HEK293T (cell line): Measurements from ENCODE around the gene HTRA2.

ENCODE experiments used
- CTCF ChIA-PET: fragments of 350-600 bp; formaldehyde crosslinking; extraction: SDS; loops from one replicate; lab custom pipeline; 2021; ENCODE audit warnings: antibody characterized with exemption, inconsistent platforms; lab: Yijun Ruan, JAX
- POLR2A ChIA-PET: fragments of 350-600 bp; formaldehyde crosslinking; extraction: SDS; loops from one replicate; lab custom pipeline; 2020; ENCODE audit warnings: antibody characterized with exemption, inconsistent platforms; lab: Yijun Ruan, JAX
- DNase-seq: peaks from one replicate; pipeline ENCODE4 v3.0.0; 2012; ENCODE audit warnings: mixed read lengths; ENCODE audit errors: extremely low spot score
- ARNT ChIP-seq: fragments of 450-650 bp; IDR thresholded peaks from 2 replicates; pipeline ENCODE4 v1.6.1; 2017; ENCODE audit warnings: mild to moderate bottlenecking
- BHLHE40 ChIP-seq: fragments of 450-650 bp; IDR thresholded peaks from 2 replicates; pipeline ENCODE4 v1.6.1; 2016; ENCODE audit warnings: mild to moderate bottlenecking, moderate library complexity, borderline replicate concordance
- CTBP1 ChIP-seq: fragments of 450-650 bp; IDR thresholded peaks from 2 replicates; pipeline ENCODE4 v1.6.1; 2016; ENCODE audit warnings: borderline replicate concordance
- ELF4 ChIP-seq: fragments of 450-650 bp; IDR thresholded peaks from 2 replicates; pipeline ENCODE4 v1.6.1; 2017; ENCODE audit warnings: antibody characterized with exemption
- FOXA1 ChIP-seq: fragments of 450-650 bp; IDR thresholded peaks from 2 replicates; pipeline ENCODE4 v1.6.1; 2016; ENCODE audit warnings: mild to moderate bottlenecking
- FOXK2 ChIP-seq: fragments of 450-650 bp; IDR thresholded peaks from 2 replicates; pipeline ENCODE4 v1.6.1; 2016; ENCODE audit warnings: mild to moderate bottlenecking
- FOXM1 ChIP-seq: fragments of 450-650 bp; IDR thresholded peaks from 2 replicates; pipeline ENCODE4 v1.6.1; 2017; ENCODE audit warnings: mild to moderate bottlenecking, borderline replicate concordance
- HDGF ChIP-seq: fragments of 450-650 bp; IDR thresholded peaks from 2 replicates; pipeline ENCODE4 v1.6.1; 2017; ENCODE audit warnings: antibody characterized with exemption, borderline replicate concordance
- L3MBTL2 ChIP-seq: fragments of 450-650 bp; conservative IDR thresholded peaks from 2 replicates; pipeline ENCODE4 v1.6.1; 2016; ENCODE audit warnings: mild to moderate bottlenecking
- LEF1 ChIP-seq: fragments of 450-650 bp; IDR thresholded peaks from 2 replicates; pipeline ENCODE4 v1.6.1; 2017; ENCODE audit warnings: mild to moderate bottlenecking, borderline replicate concordance
- NFRKB ChIP-seq: fragments of 450-650 bp; IDR thresholded peaks from 2 replicates; pipeline ENCODE4 v1.6.1; 2016; ENCODE audit warnings: mild to moderate bottlenecking, moderate library complexity
- PKNOX1 ChIP-seq: fragments of 450-650 bp; IDR thresholded peaks from 2 replicates; pipeline ENCODE4 v1.6.1; 2016
- SP1 ChIP-seq: fragments of 450-650 bp; IDR thresholded peaks from 2 replicates; pipeline ENCODE4 v1.6.1; 2017
- SUZ12 ChIP-seq: fragments of 450-650 bp; IDR thresholded peaks from 2 replicates; pipeline ENCODE4 v1.6.1; 2016; ENCODE audit warnings: mild to moderate bottlenecking
- TARDBP ChIP-seq: fragments of 450-650 bp; IDR thresholded peaks from 2 replicates; pipeline ENCODE4 v1.6.1; 2016
- ZNF384 ChIP-seq: fragments of 450-650 bp; IDR thresholded peaks from 2 replicates; pipeline ENCODE4 v1.6.1; 2016

HTRA2 gene

DNA sequence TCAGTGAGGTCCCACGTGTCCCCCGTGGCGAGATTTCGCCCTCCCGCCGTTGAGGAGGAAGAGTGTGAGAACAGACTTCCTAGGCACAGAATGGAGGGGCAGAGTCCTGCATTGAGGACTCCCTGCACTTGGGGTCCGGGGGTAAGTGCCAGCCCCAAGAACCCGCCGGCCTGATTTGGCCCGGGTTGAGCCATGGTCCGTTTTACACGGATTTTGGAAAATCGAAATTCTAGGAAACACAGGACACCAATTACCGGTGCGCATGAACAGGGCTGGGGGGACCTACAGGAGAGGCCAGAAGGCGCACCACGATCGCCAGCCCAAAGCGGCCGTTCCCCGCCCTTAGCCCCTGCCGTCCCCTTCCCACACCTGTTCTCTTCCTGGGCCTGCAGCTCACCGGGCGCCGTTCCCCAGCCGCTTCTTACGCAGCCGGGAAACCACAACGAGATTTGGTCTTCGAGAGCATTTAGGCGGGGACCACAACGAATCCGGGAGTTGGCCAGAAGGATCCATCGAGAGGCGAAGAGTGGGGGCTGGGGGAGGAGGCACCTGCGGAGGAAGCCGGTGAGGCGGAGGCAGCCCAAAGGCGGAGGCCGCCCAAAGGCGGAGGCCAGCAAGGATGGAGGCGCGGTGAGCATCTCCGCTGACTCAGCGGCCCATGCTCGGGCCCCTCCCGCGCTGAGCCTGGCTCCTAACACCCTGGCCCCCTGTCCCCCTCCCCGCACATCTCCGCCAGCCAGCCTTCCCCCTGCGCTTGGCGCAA is 15.9 kb upstream of the HTRA2 start:
- POLR2A ChIA-PET = interaction anchor here (1.4 kb wide), 1 partner anchor 16 kb away, joined by 4 read pairs; the partner anchor contains the start of genes AUP1 and HTRA2
- DNase-seq = no peak
- CTCF ChIA-PET = no interaction called here
- TF ChIP-seq HDGF (no peak), PKNOX1 (no peak)

DNA sequence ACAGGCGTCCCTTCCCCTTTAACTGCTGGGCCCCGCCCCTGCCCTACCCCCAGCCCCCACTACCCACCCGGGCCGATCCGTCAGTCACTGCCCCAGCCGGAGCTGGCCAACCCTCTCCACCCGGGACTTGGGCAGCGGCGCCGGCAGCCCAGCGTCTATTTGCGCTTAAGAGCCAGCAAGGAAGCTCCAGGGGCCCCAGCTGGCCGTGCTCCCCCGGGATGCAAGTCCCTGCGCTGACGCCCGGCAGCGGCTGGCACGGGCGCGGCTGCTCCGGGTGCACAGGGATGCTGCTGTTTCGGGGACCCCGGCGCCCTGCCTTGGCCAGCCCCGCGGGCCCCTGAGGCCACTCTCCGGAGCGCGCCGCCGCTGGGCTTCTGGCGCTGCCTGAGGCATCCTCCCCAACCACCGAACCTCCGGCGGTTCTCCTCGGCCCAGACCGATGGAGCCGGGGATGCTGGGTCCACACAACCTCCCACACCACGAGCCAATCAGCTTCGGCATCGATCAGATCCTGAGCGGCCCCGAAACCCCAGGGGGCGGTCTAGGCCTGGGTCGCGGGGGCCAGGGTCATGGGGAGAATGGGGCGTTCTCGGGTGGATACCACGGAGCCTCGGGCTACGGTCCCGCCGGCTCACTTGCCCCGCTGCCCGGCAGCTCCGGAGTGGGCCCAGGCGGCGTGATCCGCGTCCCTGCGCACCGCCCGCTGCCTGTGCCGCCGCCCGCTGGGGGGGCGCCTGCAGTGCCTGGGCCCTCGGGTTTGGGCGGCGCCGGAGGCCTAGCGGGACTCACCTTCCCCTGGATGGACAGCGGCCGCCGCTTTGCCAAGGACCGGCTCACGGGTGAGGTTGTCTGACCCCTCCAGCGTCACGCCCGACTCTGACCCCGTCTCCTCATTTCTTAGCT is 15.1 kb upstream of the HTRA2 start, which contains the start of gene TLX2:
Gene TLX2, plus strand, starts transcription at position 83 of the 903 bp plus-strand sequence. Its CDS starts 357 bp downstream, at position 440.
- TF ChIP-seq SP1 (no peak), CTBP1 (no peak), ARNT (no peak), L3MBTL2 (no peak), LEF1 (no peak), FOXM1 (no peak), TARDBP (no peak), HDGF (no peak), SUZ12 (no peak)
- CTCF ChIA-PET = no interaction called here
- POLR2A ChIA-PET = no interaction called here
- no peak for DNase-seq

DNA sequence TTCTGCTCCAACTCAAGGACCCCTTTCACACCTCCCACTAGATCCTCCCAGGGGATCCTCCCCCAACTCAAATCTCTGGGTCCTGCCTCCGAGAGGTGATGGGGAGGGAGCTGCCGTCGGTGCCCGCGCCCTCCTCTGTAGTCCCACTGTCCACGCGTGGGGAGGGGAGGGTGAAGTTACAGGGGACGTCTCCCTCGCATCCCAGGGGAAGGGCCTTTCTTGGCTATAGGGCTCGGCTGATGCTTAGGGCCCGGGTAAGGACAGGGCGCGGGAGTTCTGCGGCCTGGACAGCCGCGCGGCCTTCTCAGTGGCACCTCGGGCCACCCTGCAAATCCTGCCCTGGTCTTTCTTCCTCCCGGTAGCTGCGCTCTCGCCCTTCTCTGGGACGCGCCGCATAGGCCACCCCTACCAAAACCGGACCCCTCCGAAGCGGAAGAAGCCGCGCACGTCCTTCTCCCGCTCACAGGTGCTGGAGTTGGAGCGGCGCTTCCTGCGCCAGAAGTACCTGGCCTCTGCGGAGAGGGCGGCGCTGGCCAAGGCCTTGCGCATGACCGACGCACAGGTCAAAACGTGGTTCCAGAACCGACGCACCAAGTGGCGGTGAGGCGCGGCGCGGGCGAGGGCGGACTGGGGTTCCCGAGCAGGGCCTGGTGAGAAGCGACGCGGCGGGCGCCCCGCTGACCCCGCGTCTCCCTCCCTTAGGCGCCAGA is 14.3 kb upstream of the HTRA2 start:
- TF ChIP-seq SUZ12 (no peak), TARDBP (no peak), FOXA1 (no peak), FOXK2 (no peak), LEF1 (no peak), ARNT (no peak), NFRKB (no peak), L3MBTL2 (no peak), PKNOX1 (no peak), ZNF384 (no peak), FOXM1 (no peak), ELF4 (no peak), SP1 (no peak), CTBP1 (no peak), BHLHE40 (no peak), HDGF (no peak)
- ChIA-PET POLR2A (no interaction called here), CTCF (no interaction called here)
- no peak for DNase-seq

GRCh38 chr2:74515981-74516633 is 13.6 kb upstream of the HTRA2 start:
- TF ChIP-seq HDGF = no peak
- TF ChIP-seq BHLHE40 = no peak
- no peak for TF ChIP-seq FOXA1
- TF ChIP-seq FOXM1 = no peak
- TF ChIP-seq NFRKB = no peak
- TF ChIP-seq LEF1 = no peak
- TF ChIP-seq FOXK2 = no peak
- no peak for TF ChIP-seq SUZ12
- TF ChIP-seq SP1 = no peak
- no peak for TF ChIP-seq L3MBTL2
- no peak for TF ChIP-seq ZNF384
- ChIA-PET POLR2A (interaction anchor here (0.7 kb wide), 1 partner anchor 9 kb away, joined by 3 read pairs; the partner anchor contains the start of gene PCGF1), CTCF (no interaction called here)
- DNase-seq = no peak

- ChIA-PET CTCF (interaction anchor here (0.5 kb wide), 1 partner anchor 128 kb away, joined by 7 read pairs; no protein-coding TSS in a partner anchor), POLR2A (interaction anchor here (0.7 kb wide), 1 partner anchor 10 kb away, joined by 3 read pairs; the partner anchor contains the start of gene PCGF1)
- no peak for TF ChIP-seq L3MBTL2
- no peak for TF ChIP-seq LEF1
- no peak for TF ChIP-seq ELF4
- TF ChIP-seq TARDBP = no peak
- TF ChIP-seq SUZ12 = no peak
- no peak for DNase-seq
Measured at GRCh38 chr2:74516650-74517049, 13.1 kb upstream of the HTRA2 start.

- no peak for DNase-seq
- POLR2A ChIA-PET = interaction anchor here (1.2 to 1.3 kb wide), 2 partner anchors 14 to 29 kb away, joined by 4 to 5 read pairs; partner anchors contain the start of gene PCGF1
- CTCF ChIA-PET = interaction anchor here (1.3 kb wide), 1 partner anchor 66 kb away, joined by 5 read pairs; no protein-coding TSS in a partner anchor
- no peak for TF ChIP-seq PKNOX1
- no peak for TF ChIP-seq SUZ12
Measured at GRCh38 chr2:74522516-74522915, 7.2 kb upstream of the HTRA2 start.
